GM18519 (cell line): Measurements from ENCODE around the gene OPRL1.

Experiments
- ATAC-seq: cut with Tn5 transposase; IDR thresholded peaks from one replicate; pipeline ENCODE4 v1.9.1; 2021; ENCODE audit warnings: mild to moderate bottlenecking, moderate library complexity; ENCODE audit not compliant: unreplicated experiment, low FRiP score

The OPRL1 gene

DNA sequence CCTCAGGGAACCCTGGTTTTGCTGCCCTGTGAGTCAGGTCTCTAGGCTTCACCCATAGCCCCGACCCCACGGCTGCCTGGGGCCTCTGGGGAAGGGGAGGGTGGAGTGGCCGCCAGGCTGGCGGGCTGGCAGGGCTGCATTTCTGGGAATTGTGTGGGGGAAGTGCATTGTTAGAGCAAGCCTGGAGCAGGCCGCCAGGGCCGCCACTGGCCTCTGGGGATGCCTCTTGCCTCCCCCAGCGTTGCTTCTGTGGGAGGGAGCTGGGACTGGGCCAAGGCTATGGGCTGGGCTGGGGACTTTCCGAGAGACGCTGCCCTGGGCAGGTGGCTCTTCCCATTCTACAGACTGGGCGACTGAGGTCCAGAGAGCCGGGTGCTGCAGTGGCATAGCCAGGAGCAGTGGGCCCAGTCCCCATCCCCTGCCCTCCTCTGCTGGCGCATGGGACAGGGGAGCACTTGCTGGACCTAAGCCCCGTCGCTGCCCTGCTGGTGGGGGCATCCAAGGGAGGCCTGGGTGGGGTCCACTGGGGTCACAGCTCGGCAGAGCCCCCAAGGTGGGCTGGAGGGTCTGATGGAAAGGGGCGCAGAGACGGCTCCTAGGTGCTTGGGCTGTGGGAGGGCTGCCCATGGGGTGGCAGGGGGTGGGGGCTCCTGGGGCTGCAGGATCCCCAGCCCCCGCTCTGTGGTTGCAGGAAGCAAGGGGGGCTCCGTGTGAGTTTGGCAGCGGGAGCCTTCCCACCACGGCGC, 23.8 kb upstream of the OPRL1 start:
- no peak for ATAC-seq

GRCh38 chr20:64056639-64056888, 23.3 kb upstream of the OPRL1 start:
- no peak for ATAC-seq

- ATAC-seq, result no peak
These were observed 22.8 kb upstream of the OPRL1 start for GRCh38 chr20:64056889-64057627.

DNA sequence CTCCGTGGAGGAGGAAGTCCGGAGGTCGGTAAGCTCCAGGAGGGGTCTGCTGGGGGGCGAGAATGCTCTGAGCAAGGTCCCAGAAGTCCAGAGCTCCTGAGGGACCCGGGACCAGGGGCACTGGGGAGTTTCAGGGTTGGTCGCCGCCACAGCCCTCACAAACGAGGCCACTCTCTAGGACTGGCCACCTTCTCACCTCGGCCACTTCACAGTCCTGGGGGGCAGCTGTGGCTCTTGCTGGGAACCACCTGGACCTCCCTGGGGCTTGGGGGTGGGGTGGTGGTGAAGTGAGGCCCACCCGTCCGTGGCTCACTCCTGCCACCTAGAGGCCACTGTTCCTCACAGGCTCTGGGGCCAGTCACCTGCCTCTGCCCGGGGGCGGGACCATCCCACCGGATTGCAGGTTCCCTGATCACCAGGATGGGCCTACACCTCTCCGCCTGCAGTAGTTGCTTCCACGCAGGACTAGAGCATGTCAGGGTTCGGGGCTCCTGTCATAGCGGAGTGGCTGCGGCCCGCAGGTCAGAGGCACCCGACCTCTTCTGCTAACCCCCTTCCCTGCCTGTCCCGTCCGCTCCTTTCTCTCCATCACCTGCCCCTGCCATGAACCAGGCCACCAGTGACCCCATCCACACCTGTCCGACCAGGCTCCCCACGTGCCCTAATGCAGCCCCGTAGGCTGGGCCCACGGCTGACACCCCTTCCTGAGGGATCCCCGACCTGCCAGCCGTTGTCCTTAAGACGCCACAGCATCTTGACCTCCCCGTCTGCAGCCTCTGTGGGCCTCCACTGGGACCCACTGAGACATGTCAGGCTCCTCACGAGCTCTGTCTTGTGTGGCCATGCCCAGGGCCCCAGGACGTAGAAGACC, 22.0 kb upstream of the OPRL1 start:
- ATAC-seq, result no peak

DNA sequence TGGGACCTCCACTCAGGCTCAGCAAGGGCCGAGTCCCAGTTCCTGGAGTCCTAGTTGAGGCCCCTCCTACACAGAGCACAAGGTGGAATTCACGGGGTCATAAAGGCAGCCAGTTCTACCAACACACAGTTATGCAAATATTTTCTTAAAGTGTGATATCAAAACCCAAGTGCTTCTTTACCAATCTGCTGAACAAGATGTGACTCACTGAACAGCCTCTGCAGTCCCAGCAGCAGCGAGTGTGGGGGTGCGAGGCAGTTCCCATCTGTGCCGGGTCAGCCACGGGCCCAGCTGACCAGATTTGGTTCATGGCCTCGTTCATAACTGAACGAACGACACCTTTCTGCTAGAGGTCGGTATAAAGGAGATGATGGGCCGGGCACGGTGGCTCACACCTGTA, 21.3 kb upstream of the OPRL1 start:
- ATAC-seq, result no peak

- ATAC-seq, result no peak
These were observed 17.6 kb upstream of the OPRL1 start for GRCh38 chr20:64062276-64062595.

DNA sequence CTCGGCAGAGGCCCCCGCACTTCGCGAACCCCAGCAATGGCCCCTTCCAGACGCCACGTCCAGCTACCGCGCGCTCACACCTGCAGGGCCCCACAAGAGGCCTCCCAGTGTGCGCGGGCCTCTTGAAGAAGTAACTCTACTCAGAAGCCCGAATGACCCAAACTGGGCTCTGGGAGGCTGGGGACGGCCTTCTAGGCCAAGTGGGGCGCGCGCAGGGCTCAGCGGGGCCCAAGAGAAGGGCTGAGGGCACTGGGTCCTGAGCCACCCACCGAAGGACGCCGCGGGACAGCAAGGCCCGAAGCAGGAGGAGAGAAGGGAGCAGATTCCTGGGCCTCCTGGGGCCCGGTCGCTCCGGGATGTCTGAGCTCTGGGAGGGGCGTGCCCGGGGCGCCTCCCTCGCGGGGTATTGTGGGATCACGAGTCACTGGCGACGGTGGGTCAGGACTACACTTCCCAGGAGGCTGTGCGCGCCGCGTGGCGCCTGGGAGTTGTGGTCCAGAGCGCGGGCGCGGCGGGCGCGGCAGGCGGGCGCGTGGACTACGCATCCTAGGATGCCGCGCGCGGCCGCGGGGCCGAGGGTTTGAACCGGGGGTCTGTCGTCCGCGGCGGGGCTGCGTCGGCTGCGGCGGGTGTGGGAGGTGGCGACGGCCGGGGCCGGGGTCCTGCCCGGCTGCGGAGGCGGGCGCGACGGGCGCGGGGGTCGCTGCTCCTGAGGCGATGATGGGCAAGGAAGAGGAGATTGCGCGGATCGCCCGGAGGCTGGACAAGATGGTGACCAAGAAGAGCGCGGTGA, 17.1 kb upstream of the OPRL1 start, which contains the start of gene TCEA2:
Gene TCEA2, plus strand, starts transcription at position 603 of the 793 bp plus-strand sequence. Its CDS starts 115 bp downstream, at position 718.
- ATAC-seq, result no peak

DNA sequence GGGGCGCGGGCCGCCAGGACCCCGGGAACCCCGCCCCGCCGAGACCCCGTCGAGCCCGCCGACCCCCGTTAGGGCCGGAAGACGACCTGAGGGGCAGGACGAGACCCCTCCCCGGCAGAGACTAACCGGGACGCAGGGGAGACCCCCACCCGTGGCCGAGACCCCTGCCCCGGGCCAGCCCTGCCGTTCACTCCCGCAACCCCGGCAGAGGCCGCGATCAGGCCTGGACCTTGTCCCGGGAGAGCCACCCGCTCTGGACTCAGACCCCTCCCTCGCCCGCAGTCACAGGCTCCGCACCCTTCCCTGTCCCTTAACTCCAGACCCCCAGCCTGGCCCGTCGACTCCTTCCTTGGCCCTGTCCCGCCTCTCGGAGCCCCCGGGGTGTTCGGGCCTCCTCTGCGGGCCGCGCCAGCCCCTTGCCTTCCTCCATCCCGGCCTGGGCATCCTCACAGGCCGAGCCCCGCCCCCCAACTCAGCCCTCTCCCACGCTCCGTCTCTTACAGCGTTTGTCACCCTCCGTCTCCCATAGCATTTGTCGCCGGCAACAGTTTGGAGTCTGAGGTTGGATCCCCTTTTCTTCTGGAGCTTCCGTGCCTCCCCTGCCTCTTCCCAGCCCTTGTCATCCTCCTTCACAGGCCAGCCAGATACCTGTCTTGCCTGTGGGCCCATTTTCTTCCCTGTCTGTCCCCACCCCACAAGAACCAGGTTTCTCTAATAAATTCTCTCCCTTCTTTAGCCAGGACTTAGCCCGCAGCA, 16.3 kb upstream of the OPRL1 start:
- no peak for ATAC-seq

DNA sequence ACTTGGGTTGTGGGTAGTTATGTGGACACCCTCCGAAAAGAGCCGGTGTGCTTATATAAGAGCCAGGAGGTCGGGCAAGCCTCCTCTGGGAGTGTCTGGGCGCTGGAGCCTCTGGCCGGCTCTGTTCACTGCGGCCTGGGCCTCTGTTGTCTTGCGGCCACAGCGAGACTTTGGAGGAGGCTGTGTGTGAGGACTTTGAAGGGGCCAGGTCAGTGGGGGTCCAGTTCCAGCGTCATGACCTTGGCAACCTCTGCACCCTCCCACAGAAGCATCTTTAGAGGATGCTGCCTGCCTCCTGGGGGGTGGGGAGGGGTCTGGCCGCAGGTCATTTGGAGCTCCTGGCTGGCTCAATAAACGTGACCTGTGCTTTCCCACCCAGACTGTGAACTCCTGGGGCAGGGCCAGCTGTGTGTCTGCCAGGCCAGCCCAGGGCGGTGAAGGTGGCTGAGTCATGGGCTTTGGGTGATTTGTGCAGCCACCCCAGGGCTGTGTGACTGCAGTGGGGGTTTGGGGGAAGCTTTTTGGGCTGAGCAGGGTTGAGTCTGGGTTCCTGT, 15.7 kb upstream of the OPRL1 start:
- no peak for ATAC-seq

DNA sequence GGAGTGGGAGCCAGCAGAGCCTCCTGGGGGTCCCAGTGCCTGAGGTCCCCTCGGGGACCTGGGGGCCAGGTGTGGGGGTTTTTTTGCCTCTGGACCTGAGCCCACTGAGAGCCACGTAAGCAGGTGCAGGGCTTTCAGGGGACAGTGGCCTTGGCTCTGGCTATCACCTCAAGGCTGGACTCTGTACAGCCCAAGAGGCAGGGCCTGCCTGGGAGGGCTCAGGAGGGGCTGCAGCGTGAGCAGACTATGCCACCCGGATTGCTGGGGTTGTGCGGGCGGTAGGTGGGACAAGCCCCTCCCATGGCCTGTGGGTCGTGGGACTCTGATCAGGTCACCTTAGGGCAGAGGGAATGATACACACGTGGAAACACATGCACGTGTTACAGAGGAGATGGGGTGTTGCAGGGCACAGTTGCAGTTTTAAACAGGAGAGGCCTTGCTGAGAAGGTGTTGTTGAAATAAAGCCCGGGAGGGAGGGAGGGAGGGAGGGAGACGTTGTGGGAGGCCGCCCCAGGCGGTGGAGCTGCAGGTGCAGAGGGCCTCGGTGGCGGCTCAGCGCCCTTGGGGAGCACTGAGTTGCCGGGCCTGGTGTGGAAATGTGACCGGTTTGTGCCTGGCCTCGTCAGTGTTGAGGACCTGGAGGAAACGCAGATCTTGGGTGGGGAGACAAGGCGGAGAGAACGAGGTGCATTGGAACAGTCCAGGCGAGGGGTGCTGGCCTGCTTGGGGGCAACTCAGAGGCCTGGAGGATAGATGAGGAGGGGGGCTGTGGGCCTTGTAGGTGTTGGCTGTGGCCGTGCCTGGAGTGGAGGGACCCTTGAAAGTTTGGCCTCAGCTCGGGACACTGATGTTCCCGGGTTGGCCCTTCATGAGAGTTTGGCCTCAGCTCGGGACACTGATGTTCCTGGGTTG, 14.6 kb upstream of the OPRL1 start:
- no peak for ATAC-seq

GRCh38 chr20:64065974-64066343, 13.9 kb upstream of the OPRL1 start:
- ATAC-seq, result no peak

DNA sequence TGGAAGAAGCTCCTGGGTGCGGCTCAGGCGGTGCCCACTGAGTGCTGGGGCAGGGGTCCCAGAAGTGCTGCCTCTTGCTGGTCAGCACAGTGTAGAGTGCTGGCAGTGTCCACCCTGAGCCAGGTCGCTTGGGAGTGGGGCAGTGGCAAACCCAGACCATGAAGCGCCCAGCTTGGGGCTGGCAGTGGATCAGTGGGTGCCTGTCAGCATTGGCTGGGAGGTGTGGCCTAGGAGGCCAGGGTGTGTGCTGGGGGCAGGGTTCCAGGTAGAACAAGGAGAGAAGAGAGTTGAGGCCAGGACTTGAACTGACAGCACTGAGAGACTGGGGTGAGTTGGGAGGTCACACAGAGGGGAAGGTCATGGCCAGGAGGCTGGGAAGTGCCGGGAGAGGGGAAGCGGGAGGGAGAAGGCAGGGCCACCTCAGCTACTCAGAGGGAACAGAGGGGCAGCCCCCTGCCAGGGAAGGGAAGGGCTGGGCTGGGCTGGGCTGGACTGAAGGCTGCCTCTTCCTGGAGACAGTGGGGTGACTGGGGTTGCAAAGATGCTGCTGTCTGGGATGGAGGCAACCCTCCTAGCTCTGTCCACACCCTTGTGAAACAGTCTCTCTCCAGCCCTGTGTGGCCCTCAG, 12.8 kb upstream of the OPRL1 start:
- no peak for ATAC-seq

DNA sequence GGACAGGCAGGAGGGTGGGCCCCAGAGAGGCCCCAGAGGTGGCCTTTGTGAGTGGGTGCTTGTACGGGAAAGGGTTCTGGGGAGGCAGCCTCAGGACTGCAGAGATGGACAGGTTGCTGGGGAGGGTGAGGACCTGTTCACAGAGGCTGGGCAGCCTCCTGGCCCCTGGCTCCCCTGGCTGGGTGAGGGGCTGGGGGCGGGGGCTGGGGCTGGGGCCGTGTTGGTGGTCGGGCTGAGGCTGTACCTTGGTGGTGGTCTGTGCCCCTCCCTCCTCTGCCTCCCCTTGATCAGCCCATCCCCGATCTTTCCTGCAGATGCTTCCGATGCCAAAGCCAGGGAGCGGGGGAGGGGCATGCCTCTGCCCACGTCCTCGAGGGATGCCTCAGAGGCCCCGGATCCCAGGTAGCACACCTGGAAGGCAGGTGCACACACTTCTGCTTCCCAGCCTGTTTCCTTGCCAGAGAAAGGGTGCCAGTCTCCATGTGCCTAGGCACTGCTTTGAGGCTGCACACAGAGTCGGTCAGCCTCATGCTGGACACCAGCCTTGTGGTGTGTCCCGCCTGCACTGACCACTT, 12.1 kb upstream of the OPRL1 start:
- no peak for ATAC-seq

- no peak for ATAC-seq
These were observed 11.3 kb upstream of the OPRL1 start for GRCh38 chr20:64068386-64069208.

- no peak for ATAC-seq
These were observed 10.7 kb upstream of the OPRL1 start for GRCh38 chr20:64069209-64069613.

GRCh38 chr20:64069614-64070243, 10.2 kb upstream of the OPRL1 start:
- ATAC-seq, result no peak
